ENCODE data around the gene ST6GALNAC6. TPM values are rescaled to one million over a fixed set of nuclear protein-coding genes. Genes with fewer than 3 reads are reported as not detected.
A peak's percentile ranks its signal among the peaks of the same experiment; 100 is the strongest.

The ST6GALNAC6 gene
- total RNA-seq, 1 donor from 2014 or later, result 26.1 TPM

DNA sequence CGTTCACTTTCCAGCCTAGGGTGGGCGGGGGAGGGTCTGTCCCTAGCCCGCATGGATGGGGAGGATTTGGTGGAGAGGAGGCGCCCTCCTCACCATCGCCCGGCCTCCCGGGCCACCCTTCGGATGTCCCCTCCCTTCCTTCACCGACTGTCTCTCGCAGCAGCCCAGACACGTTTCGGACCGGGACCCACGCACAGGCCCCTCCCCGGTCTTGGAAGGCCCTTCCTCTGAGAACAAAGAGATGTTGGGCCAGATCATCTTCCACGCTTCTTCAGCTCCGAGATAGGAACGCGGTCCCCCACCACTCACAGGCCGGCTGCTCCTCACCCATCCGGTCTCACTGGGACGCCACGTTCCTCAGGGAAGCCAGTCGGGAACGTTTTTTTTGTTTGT lies 38.9 kb upstream of the ST6GALNAC6 start:
- Mint-ChIP-seq H3K27ac (ENCODE audit: unreplicated experiment) (peak overlapping the region; percentile 59), H3K9me3 (ENCODE audit: unreplicated experiment) (peaks cover 6% of the 10 kb centered on the region), H3K4me1 (ENCODE audit: low read depth, unreplicated experiment) (peaks cover 16% of the 10 kb centered on the region), H3K27me3 (ENCODE audit: unreplicated experiment) (peaks cover 16% of the 10 kb centered on the region), H3K36me3 (ENCODE audit: unreplicated experiment) (no peaks in the 10 kb centered on the region), H3K4me3 (ENCODE audit: unreplicated experiment) (peak overlapping the region; percentile 55)
- no peak for DNase-seq
- TF ChIP-seq CTCF (IDR thresholded peaks at IDR 0.05; ENCODE audit: partially characterized antibody, unreplicated experiment), result no peak

DNA sequence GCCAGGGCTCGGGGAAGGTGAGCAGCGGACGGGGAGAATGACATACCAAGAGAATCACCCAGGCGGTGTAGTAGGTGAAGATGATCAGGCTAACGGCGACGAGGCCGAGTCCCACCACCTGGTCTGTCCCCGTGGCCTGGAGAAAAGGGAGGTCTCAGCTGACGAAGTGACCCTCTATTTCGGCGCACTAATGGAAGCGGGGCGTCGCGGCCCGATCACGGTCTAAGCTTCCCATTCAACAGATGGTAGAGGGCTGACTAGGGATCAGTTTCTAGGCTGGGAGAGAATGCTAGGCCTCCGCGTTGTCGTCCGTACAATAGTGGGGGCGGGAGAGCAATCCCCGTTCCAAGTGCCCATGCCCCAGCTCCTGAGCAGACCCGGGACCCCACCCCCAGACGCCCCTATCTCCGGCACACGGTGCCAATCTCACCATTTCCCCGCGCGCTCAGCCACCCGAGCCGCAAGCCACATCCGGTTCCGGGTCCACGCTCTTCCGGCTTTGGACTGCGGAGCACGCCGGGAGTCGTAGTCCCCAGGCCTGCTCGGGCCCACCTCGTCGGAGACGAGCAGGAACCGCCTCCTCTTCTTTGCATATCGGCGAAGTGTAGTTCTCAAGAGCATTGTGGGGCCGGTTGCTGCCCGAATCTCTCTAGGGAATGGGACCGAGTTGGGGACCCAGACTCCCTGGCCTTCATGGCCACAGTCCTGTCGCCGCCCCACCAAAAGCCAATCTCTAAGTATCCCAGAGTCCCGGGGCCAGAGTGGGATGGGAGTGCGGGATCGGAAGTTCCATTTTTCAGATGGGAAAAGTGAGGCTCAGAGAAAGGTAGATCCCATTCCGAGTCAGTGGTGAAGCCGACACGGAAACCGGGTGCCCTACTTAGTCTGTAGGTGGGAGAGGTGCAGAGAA lies 38.2 kb upstream of the ST6GALNAC6 start, which contains the start of gene DPM2:
Gene DPM2 (minus strand): TSS at position 467 of the 910 bp plus-strand sequence. CDS start 34 bp downstream, at position 433.
- peak; percentile 83 for DNase-seq
- no peaks in the 10 kb centered on the region for H3K36me3 Mint-ChIP-seq (ENCODE audit: unreplicated experiment)
- H3K9me3 Mint-ChIP-seq (ENCODE audit: unreplicated experiment), result peaks cover 6% of the 10 kb centered on the region
- no peak for TF ChIP-seq CTCF (IDR thresholded peaks at IDR 0.05; ENCODE audit: partially characterized antibody, unreplicated experiment)
- H3K27me3 Mint-ChIP-seq (ENCODE audit: unreplicated experiment), result peaks cover 20% of the 10 kb centered on the region
- peak within 1 kb of the TSS; percentile 94 for H3K4me3 Mint-ChIP-seq (ENCODE audit: unreplicated experiment)
- H3K27ac Mint-ChIP-seq (ENCODE audit: unreplicated experiment), result peak within 1 kb of the TSS; percentile 76
- H3K4me1 Mint-ChIP-seq (ENCODE audit: low read depth, unreplicated experiment), result peaks cover 13% of the 10 kb centered on the region

GRCh38 chr9:127937056-127937387 lies 37.6 kb upstream of the ST6GALNAC6 start:
- H3K27ac Mint-ChIP-seq (ENCODE audit: unreplicated experiment), result peak overlapping the region; percentile 13
- H3K4me3 Mint-ChIP-seq (ENCODE audit: unreplicated experiment), result peak overlapping the region; percentile 94
- peaks cover 6% of the 10 kb centered on the region for H3K9me3 Mint-ChIP-seq (ENCODE audit: unreplicated experiment)
- DNase-seq, result no peak
- H3K27me3 Mint-ChIP-seq (ENCODE audit: unreplicated experiment), result peaks cover 20% of the 10 kb centered on the region
- TF ChIP-seq CTCF (IDR thresholded peaks at IDR 0.05; ENCODE audit: partially characterized antibody, unreplicated experiment), result no peak
- H3K4me1 Mint-ChIP-seq (ENCODE audit: low read depth, unreplicated experiment), result peaks cover 13% of the 10 kb centered on the region
- no peaks in the 10 kb centered on the region for H3K36me3 Mint-ChIP-seq (ENCODE audit: unreplicated experiment)

- no peak for TF ChIP-seq CTCF (IDR thresholded peaks at IDR 0.05; ENCODE audit: partially characterized antibody, unreplicated experiment)
- Mint-ChIP-seq H3K9me3 (ENCODE audit: unreplicated experiment) (peaks cover 8% of the 10 kb centered on the region), H3K4me1 (ENCODE audit: low read depth, unreplicated experiment) (peaks cover 14% of the 10 kb centered on the region), H3K27ac (ENCODE audit: unreplicated experiment) (no peak overlapping the region), H3K4me3 (ENCODE audit: unreplicated experiment) (peak overlapping the region; percentile 94), H3K36me3 (ENCODE audit: unreplicated experiment) (no peaks in the 10 kb centered on the region), H3K27me3 (ENCODE audit: unreplicated experiment) (peaks cover 20% of the 10 kb centered on the region)
- DNase-seq, result no peak
These were observed 37.0 kb upstream of the ST6GALNAC6 start for GRCh38 chr9:127936347-127936852.

DNA sequence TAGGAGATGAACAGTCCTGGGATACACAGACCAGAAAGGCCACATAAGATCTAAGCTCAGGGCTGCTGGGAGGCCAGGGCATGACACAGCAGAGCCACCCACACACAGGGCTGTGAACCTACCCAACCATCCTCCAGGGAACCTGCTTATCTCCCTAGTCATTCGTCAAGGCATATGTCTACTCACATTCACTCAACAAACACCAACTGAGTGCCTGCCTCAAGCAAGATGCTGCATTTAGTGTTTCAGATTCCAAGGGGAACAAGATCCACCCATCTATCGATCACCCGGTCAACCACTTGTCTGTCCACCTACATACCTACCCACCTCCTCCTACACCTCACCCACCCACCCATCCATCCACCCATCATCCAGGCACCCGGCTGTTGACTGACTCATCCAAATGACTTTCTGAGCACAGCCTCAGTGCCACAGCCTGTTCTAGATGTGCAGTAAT lies 36.4 kb upstream of the ST6GALNAC6 start:
- Mint-ChIP-seq H3K27me3 (ENCODE audit: unreplicated experiment) (peaks cover 20% of the 10 kb centered on the region), H3K27ac (ENCODE audit: unreplicated experiment) (peak overlapping the region; percentile 49), H3K36me3 (ENCODE audit: unreplicated experiment) (no peaks in the 10 kb centered on the region), H3K9me3 (ENCODE audit: unreplicated experiment) (peaks cover 10% of the 10 kb centered on the region), H3K4me1 (ENCODE audit: low read depth, unreplicated experiment) (peaks cover 17% of the 10 kb centered on the region), H3K4me3 (ENCODE audit: unreplicated experiment) (peak overlapping the region; percentile 94)
- DNase-seq, result no peak
- TF ChIP-seq CTCF (IDR thresholded peaks at IDR 0.05; ENCODE audit: partially characterized antibody, unreplicated experiment), result no peak

Measured in glutamatergic neuron (in vitro differentiated cells).